H1 (cell line): Measurements from ENCODE around the gene NUTM2E.
"Not testable (repeated sequence)": the region's sequence is repeated elsewhere in the genome, so short reads cannot be mapped to it uniquely, and the experiment has no call there.

ENCODE experiments used
- CTCF ChIP-seq, 3 experiments: IDR thresholded peaks; 1 replicate in 2 of 3; 2 replicates in 1 of 3; pipeline versions ENCODE4 v1.5.1 to v1.6.1; 2011; ENCODE audit warnings: low read length in 3 of 3, mild to moderate bottlenecking in 3 of 3, inconsistent platforms in 2 of 3, low read depth in 1 of 3, moderate library complexity in 1 of 3; ENCODE audit not compliant: insufficient read depth in 1 of 3; ENCODE audit errors: control extremely low read depth in 1 of 3
- EZH2 ChIP-seq: fragments of 200-600 bp; sonication (generic); IDR thresholded peaks from 2 replicates; pipeline ENCODE4 v1.7.1; 2012; ENCODE audit warnings: low read depth, mild to moderate bottlenecking, moderate library complexity, low read length, inconsistent platforms; ENCODE audit not compliant: severe bottlenecking
- JUN ChIP-seq: IDR thresholded peaks from 2 replicates; pipeline ENCODE4 v1.6.1; 2011; ENCODE audit warnings: low read depth, mild to moderate bottlenecking, improper control_type of control experiment, low read length
- MAFK ChIP-seq: IDR thresholded peaks from 2 replicates; pipeline ENCODE4 v1.6.1; 2012; ENCODE audit warnings: low read depth, mild to moderate bottlenecking, improper control_type of control experiment, low read length
- MAX ChIP-seq: IDR thresholded peaks from 2 replicates; pipeline ENCODE4 v1.6.1; 2012; ENCODE audit warnings: inconsistent platforms
- NRF1 ChIP-seq: IDR thresholded peaks from 2 replicates; pipeline ENCODE4 v1.6.1; 2011; ENCODE audit warnings: mild to moderate bottlenecking, low read depth, low read length, improper control_type of control experiment
- POLR2A ChIP-seq, 2 experiments: IDR thresholded peaks; 1 replicate in 1 of 2; 2 replicates in 1 of 2; pipeline ENCODE4 v1.6.1; 2011; ENCODE audit warnings: low read depth in 2 of 2, low read length in 2 of 2, mild to moderate bottlenecking in 2 of 2; ENCODE audit errors: control extremely low read depth in 1 of 2
- POLR2AphosphoS5 ChIP-seq: IDR thresholded peaks from 2 replicates; pipeline ENCODE4 v1.6.1; 2011; ENCODE audit warnings: low read depth, low read length
- RAD21 ChIP-seq, 2 experiments: IDR thresholded peaks in 1 of 2; conservative IDR thresholded peaks in 1 of 2; 2 replicates each; pipeline ENCODE4 v1.6.1; 2011; ENCODE audit warnings: low read depth in 2 of 2, low read length in 2 of 2, improper control_type of control experiment in 1 of 2, inconsistent platforms in 1 of 2, mild to moderate bottlenecking in 1 of 2, moderate library complexity in 1 of 2
- RFX5 ChIP-seq: IDR thresholded peaks from 2 replicates; pipeline ENCODE4 v1.6.1; 2011; ENCODE audit warnings: low read depth, low read length, improper control_type of control experiment, borderline replicate concordance
- TCF12 ChIP-seq: IDR thresholded peaks from 2 replicates; pipeline ENCODE4 v1.6.1; 2011; ENCODE audit warnings: low read depth, mild to moderate bottlenecking, low read length

GRCh38 chr10:79805857-79806256, 20.7 kb upstream of the NUTM2E start:
- TF ChIP-seq RFX5; EZH2; POLR2AphosphoS5; MAX; CTCF (IDR thresholded peaks at IDR 0.05; ENCODE audit: control extremely low read depth in 1 of 3, insufficient read depth in 1 of 3, low read depth in 1 of 3, low read length in 3 of 3); TCF12; POLR2A (IDR thresholded peaks at IDR 0.05; ENCODE audit: control extremely low read depth in 1 of 2, low read depth in 2 of 2, low read length in 2 of 2); JUN; RAD21 (IDR thresholded peaks at IDR 0.05 in 1 of 2, conservative IDR thresholded peaks at IDR 0.05 in 1 of 2; ENCODE audit: low read depth in 2 of 2, low read length in 2 of 2); NRF1; MAFK: not testable (repeated sequence)
